Neuronal stem cell (in vitro differentiated cells): ENCODE measurements around the gene ALOX15B.

Experiments used
- DNase-seq: peaks from one replicate; pipeline ENCODE4 v3.0.0-alpha.2; 2013; ENCODE audit warnings: low spot score
- H2AFZ ChIP-seq: one replicate; pipeline ENCODE4 v1.6.1; 2013; ENCODE audit warnings: mild to moderate bottlenecking, low read length, inconsistent platforms
- H2AK5ac ChIP-seq: 2 replicates; pipeline ENCODE4 v1.6.1; 2013; ENCODE audit warnings: low read depth, mild to moderate bottlenecking, inconsistent platforms, low read length, moderate library complexity, mixed read lengths
- H2BK120ac ChIP-seq: 2 replicates; pipeline ENCODE4 v1.6.1; 2013; ENCODE audit warnings: low read depth, mild to moderate bottlenecking, inconsistent platforms, low read length, moderate library complexity, mixed read lengths
- H2BK12ac ChIP-seq: one replicate; pipeline ENCODE4 v1.6.1; 2013; ENCODE audit warnings: low read length, inconsistent platforms
- H2BK15ac ChIP-seq: 2 replicates; pipeline ENCODE4 v1.6.1; 2013; ENCODE audit warnings: mild to moderate bottlenecking, low read length, inconsistent platforms, mixed read lengths
- H2BK5ac ChIP-seq: one replicate; pipeline ENCODE4 v1.6.1; 2013; ENCODE audit warnings: inconsistent platforms, mild to moderate bottlenecking, low read length, moderate library complexity
- H3K14ac ChIP-seq: one replicate; pipeline ENCODE4 v1.6.1; 2013; ENCODE audit warnings: low read length, inconsistent platforms
- H3K18ac ChIP-seq: 2 replicates; pipeline ENCODE4 v1.6.1; 2013; ENCODE audit warnings: low read length, inconsistent platforms
- H3K23ac ChIP-seq: 2 replicates; pipeline ENCODE4 v1.6.1; 2013; ENCODE audit warnings: low read depth, mild to moderate bottlenecking, mixed read lengths, low read length, inconsistent platforms; ENCODE audit not compliant: poor library complexity
- H3K27ac ChIP-seq: replicated peaks from 3 replicates; pipeline ENCODE4 v1.5.1; 2013; ENCODE audit warnings: low read length, inconsistent platforms
- H3K27me3 ChIP-seq, 3 experiments: 2 replicates each; pipeline ENCODE4 v1.6.1; 2013; ENCODE audit warnings: low read length in 3 of 3, mild to moderate bottlenecking in 2 of 3, inconsistent platforms in 1 of 3, low read depth in 1 of 3, mixed read lengths in 1 of 3, moderate library complexity in 1 of 3; ENCODE audit not compliant: control insufficient read depth in 3 of 3, insufficient read depth in 3 of 3
- H3K36me3 ChIP-seq, 2 donors: replicated peaks in 1 of 2; 2 replicates each; pipeline ENCODE4 v1.6.1; 2013; ENCODE audit warnings: low read length in 2 of 2; ENCODE audit not compliant: control insufficient read depth in 2 of 2, insufficient read depth in 2 of 2
- H3K4ac ChIP-seq: 2 replicates; pipeline ENCODE4 v1.6.1; 2013; ENCODE audit warnings: inconsistent platforms, mild to moderate bottlenecking, low read length, moderate library complexity
- H3K4me1 ChIP-seq, 2 donors: 1 replicate in 1 of 2; 2 replicates in 1 of 2; pipeline ENCODE4 v1.6.1; 2013; ENCODE audit warnings: low read length in 2 of 2, low read depth in 1 of 2; ENCODE audit not compliant: control insufficient read depth in 2 of 2, insufficient read depth in 1 of 2
- H3K4me2 ChIP-seq: one replicate; pipeline ENCODE4 v1.6.1; 2013; ENCODE audit warnings: mild to moderate bottlenecking, low read length, inconsistent platforms; ENCODE audit not compliant: insufficient read depth, poor library complexity, severe bottlenecking
- H3K4me3 ChIP-seq, 2 donors: 2 replicates each; pipeline ENCODE4 v1.5.1; 2013; ENCODE audit warnings: low read length in 2 of 2, mild to moderate bottlenecking in 2 of 2, inconsistent platforms in 1 of 2, moderate library complexity in 1 of 2
- H3K79me1 ChIP-seq: one replicate; pipeline ENCODE4 v1.6.1; 2013; ENCODE audit warnings: low read depth, mild to moderate bottlenecking, inconsistent platforms, low read length, moderate library complexity
- H3K9ac ChIP-seq: one replicate; pipeline ENCODE4 v1.6.1; 2013; ENCODE audit warnings: mild to moderate bottlenecking, low read depth, low read length, inconsistent platforms; ENCODE audit not compliant: poor library complexity
- H3K9me3 ChIP-seq, 2 donors: replicated peaks in 1 of 2; 2 replicates each; pipeline versions ENCODE3 to v1.6.1; 2013; ENCODE audit warnings: low read length in 2 of 2, mild to moderate bottlenecking in 2 of 2, inconsistent platforms in 1 of 2, low read depth in 1 of 2, mixed read lengths in 1 of 2, moderate library complexity in 1 of 2; ENCODE audit not compliant: control insufficient read depth in 2 of 2, insufficient read depth in 1 of 2
- H4K8ac ChIP-seq: one replicate; pipeline ENCODE4 v1.6.1; 2013; ENCODE audit warnings: low read depth, mild to moderate bottlenecking, inconsistent platforms, low read length, moderate library complexity
- H4K91ac ChIP-seq: one replicate; pipeline ENCODE4 v1.6.1; 2013; ENCODE audit warnings: low read length, low read depth, mild to moderate bottlenecking, inconsistent platforms; ENCODE audit not compliant: poor library complexity
- WGBS, 2 donors: extraction: QIAGEN DNeasy Blood & Tissue Kit; methylation state at CpG; one replicate each; pipeline ENCODE4 v1.1.7; 2013; ENCODE audit warnings: missing lambda C conversion rate in 2 of 2, mixed read lengths in 1 of 2; ENCODE audit not compliant: insufficient read length in 2 of 2, insufficient replicate concordance in 1 of 2; ENCODE audit errors: extremely low coverage in 2 of 2; 5-methylcytosine and 5-hydroxymethylcytosine counted together

ALOX15B gene

DNA sequence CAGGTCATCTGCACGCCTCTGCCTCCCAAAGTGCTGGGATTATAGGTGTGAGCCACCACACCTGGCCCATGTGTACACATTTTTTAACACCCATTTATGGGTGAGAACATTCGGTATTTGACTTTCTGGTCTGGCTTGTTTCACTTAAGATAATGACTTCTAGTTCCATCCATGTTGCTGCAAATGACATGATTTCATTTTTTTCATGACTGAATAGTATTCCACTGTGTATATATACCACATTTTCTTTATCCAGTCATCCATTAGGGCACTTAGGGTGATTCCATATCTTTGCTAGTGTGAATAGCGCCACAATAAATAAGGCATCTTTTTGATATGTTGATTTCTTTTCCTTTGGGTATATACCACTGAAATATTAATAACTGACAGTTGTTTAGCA, 43.0 kb downstream of the ALOX15B start:
- Histone ChIP-seq H2BK12ac (no peak overlapping the region), H4K8ac (no peak overlapping the region), H3K79me1 (peaks cover 3% of the 10 kb centered on the region), H2BK120ac (no peak overlapping the region), H2AK5ac (no peak overlapping the region), H3K27me3 (peaks cover 4 to 78% (median 32%) of the 10 kb centered on the region in 3 experiments), H3K14ac (no peak overlapping the region), H3K4me1 (no peaks in the 10 kb centered on the region), H2BK5ac (no peak overlapping the region), H3K4me3 (no peak overlapping the region), H2AFZ (no peak overlapping the region), H3K9me3 (no peaks in the 10 kb centered on the region), H3K9ac (no peak overlapping the region), H3K27ac (no peak overlapping the region), H2BK15ac (no peak overlapping the region), H3K18ac (no peak overlapping the region), H3K4me2 (no peak overlapping the region), H3K4ac (no peak overlapping the region), H3K36me3 (no peaks in the 10 kb centered on the region), H3K23ac (no peak overlapping the region), H4K91ac (no peak overlapping the region)
- no peak for DNase-seq
- WGBS, 2 donors, result no CpG with 5 or more reads among the region's 3 CpGs

GRCh38 chr17:8082292-8082691, 43.4 kb downstream of the ALOX15B start:
- H3K27me3 ChIP-seq, result peaks cover 4 to 77% (median 30%) of the 10 kb centered on the region in 3 experiments

GRCh38 chr17:8084250-8084649, 45.4 kb downstream of the ALOX15B start:
- Histone ChIP-seq H3K4ac (peak overlapping the region; percentile 15), H4K91ac (no peak overlapping the region), H2AK5ac (no peak overlapping the region), H3K9me3 (no peaks in the 10 kb centered on the region), H2BK15ac (no peak overlapping the region), H2BK5ac (no peak overlapping the region), H2BK120ac (no peak overlapping the region), H3K18ac (no peak overlapping the region), H3K9ac (no peak overlapping the region), H2BK12ac (no peak overlapping the region), H3K4me1 (no peaks in the 10 kb centered on the region), H3K36me3 (no peaks in the 10 kb centered on the region), H3K4me3 (no peak overlapping the region), H3K14ac (no peak overlapping the region), H3K23ac (no peak overlapping the region), H3K79me1 (peaks cover 3% of the 10 kb centered on the region), H3K4me2 (no peak overlapping the region), H3K27ac (no peak overlapping the region), H4K8ac (no peak overlapping the region), H3K27me3 (peaks cover 4 to 75% (median 21%) of the 10 kb centered on the region in 3 experiments), H2AFZ (no peak overlapping the region)
- no peak for DNase-seq
- no CpG with 5 or more reads among the region's 6 CpGs for WGBS, 2 donors

More at GRCh38 chr17:8082292-8082691, 43.4 kb downstream of the ALOX15B start:
- H3K14ac ChIP-seq, result no peak overlapping the region
- no peak overlapping the region for H2BK12ac ChIP-seq
- no peak overlapping the region for H3K4me2 ChIP-seq
- H4K8ac ChIP-seq, result no peak overlapping the region
- H2AK5ac ChIP-seq, result no peak overlapping the region
- H2AFZ ChIP-seq, result no peak overlapping the region
- no peak overlapping the region for H3K27ac ChIP-seq
- no peak overlapping the region for H3K4ac ChIP-seq
- no peak overlapping the region for H3K23ac ChIP-seq
- H2BK120ac ChIP-seq, result no peak overlapping the region
- H3K9me3 ChIP-seq, result no peaks in the 10 kb centered on the region
- H2BK5ac ChIP-seq, result no peak overlapping the region
- no peak overlapping the region for H2BK15ac ChIP-seq
- H3K4me3 ChIP-seq, result no peak overlapping the region
- peaks cover 3% of the 10 kb centered on the region for H3K79me1 ChIP-seq
- no peaks in the 10 kb centered on the region for H3K4me1 ChIP-seq
- no peaks in the 10 kb centered on the region for H3K36me3 ChIP-seq
- no CpG with 5 or more reads among the region's 10 CpGs for WGBS, 2 donors
- H4K91ac ChIP-seq, result no peak overlapping the region
- H3K18ac ChIP-seq, result no peak overlapping the region
- DNase-seq, result no peak
- H3K9ac ChIP-seq, result no peak overlapping the region

DNA sequence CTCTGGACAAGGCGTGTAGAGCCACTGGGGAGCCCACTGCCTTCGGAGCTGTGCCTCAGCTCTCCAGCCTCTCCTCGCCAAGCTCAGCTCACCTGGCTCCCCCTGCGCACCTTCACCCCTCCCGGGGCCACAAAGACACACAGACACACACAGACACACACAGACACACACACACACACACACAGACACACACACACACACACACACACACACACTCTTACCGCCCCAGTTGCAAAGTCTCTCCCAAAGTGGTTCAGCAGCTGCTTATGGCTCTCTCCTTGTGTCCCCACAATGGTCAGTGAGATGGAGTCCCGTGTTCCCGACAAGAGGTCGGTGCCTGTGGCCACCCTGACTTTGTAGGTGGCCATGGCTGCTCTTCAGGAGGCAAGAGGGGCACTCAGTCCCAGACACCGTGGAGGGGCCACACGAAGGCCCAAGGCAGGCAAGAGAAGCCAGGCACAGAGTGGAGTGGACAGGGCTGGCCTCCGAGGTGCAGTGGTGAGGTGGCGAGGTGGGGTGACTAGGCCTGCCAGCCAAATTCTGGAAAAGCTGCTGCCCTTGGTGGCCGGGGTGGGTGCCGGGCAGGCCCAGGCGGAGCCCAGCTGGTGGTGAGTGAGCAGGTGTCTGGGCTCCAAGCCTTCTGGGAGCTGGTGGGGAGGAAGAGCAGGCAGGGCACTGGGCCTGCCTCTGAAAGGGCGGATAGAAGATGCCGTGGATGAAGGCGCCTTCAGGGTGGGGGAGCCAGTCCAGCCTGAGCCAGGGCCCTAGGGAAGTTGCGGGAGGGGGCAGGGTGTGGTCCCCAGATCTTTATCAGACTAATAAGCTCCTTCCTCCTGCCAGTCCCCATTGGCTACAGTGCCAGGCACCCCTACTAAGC, 48.5 kb downstream of the ALOX15B start, which contains the start of gene ALOX12B:
Gene ALOX12B (minus strand): TSS at position 642 of the 877 bp plus-strand sequence. CDS start 274 bp downstream, at position 368.
- H3K9me3 ChIP-seq, result no peaks in the 10 kb centered on the region
- peak within 1 kb of the TSS; percentile 40 for H3K9ac ChIP-seq
- peak within 1 kb of the TSS; percentile 10 for H4K8ac ChIP-seq
- no CpG with 5 or more reads among the region's 20 CpGs for WGBS, 2 donors
- H3K4me2 ChIP-seq, result no peak within 1 kb of the TSS
- H3K36me3 ChIP-seq, result no peaks in the 10 kb centered on the region
- H2BK12ac ChIP-seq, result peak within 1 kb of the TSS; percentile 54
- H2AK5ac ChIP-seq, result peak within 1 kb of the TSS; percentile 11
- no peak within 1 kb of the TSS for H3K23ac ChIP-seq
- H2BK15ac ChIP-seq, result peak within 1 kb of the TSS; percentile 8
- no peak within 1 kb of the TSS for H3K4me3 ChIP-seq
- H2AFZ ChIP-seq, result no peak within 1 kb of the TSS
- H3K14ac ChIP-seq, result peak within 1 kb of the TSS; percentile 5
- H3K79me1 ChIP-seq, result peaks cover 3% of the 10 kb centered on the region
- H3K18ac ChIP-seq, result peak within 1 kb of the TSS; percentile 87
- H2BK5ac ChIP-seq, result no peak within 1 kb of the TSS
- peaks cover 0 to 5% of the 10 kb centered on the region in 2 donors for H3K4me1 ChIP-seq
- peaks cover 0 to 65% (median 2%) of the 10 kb centered on the region in 3 experiments for H3K27me3 ChIP-seq
- H3K27ac ChIP-seq, result no peak within 1 kb of the TSS
- no peak for DNase-seq
- H2BK120ac ChIP-seq, result no peak within 1 kb of the TSS
- H4K91ac ChIP-seq, result no peak within 1 kb of the TSS
- H3K4ac ChIP-seq, result no peak within 1 kb of the TSS
